ENCODE results near the gene STK11.

- no peak for TF ChIP-seq CTCF (IDR thresholded peaks at IDR 0.05; ENCODE audit: low read depth, low read length)
- no peak for TF ChIP-seq POLR2A (IDR thresholded peaks at IDR 0.05; ENCODE audit: extremely low read depth, insufficient read length)
These were observed 11.2 kb downstream of the STK11 start for GRCh38 chr19:1216756-1217155.

All from NB4 (cell line).